Prostate gland (tissue), 2 donors: Measurements from ENCODE around the gene MYOZ2.

Experiments used
- CTCF ChIP-seq, 4 experiments: fragments of 200-600 bp in 2 of 4; fragments of 450-650 bp in 2 of 4; sonication (generic) in 2 of 4; IDR thresholded peaks; 1 replicate in 3 of 4; 2 replicates in 1 of 4; pipeline ENCODE4 v1.5.1; 2016 to 2019; ENCODE audit warnings: antibody characterized with exemption in 4 of 4, mild to moderate bottlenecking in 2 of 4, moderate library complexity in 2 of 4
- POLR2A ChIP-seq: fragments of 450-650 bp; IDR thresholded peaks from one replicate; pipeline ENCODE4 v1.6.1; 2016; ENCODE audit warnings: antibody characterized with exemption, mild to moderate bottlenecking
- POLR2AphosphoS5 ChIP-seq: sonication (generic); formaldehyde crosslinking; IDR thresholded peaks from one replicate; pipeline ENCODE4 v1.6.1; 2017; ENCODE audit warnings: antibody characterized with exemption

- TF ChIP-seq CTCF (IDR thresholded peaks at IDR 0.05) = no peak
- TF ChIP-seq POLR2AphosphoS5 = no peak
- TF ChIP-seq POLR2A = no peak
Measured at GRCh38 chr4:119151161-119151560, 15.5 kb downstream of the MYOZ2 start.
